Measurements from ENCODE around the gene DPF1.

DPF1 gene

GRCh38 chr19:38216785-38217641 lies 7.0 kb downstream of the DPF1 start:
- DNase-seq, result no peak

GRCh38 chr19:38213911-38214625 lies 10.0 kb downstream of the DPF1 start:
- DNase-seq, result peak; percentile 36

- no peak for DNase-seq
These were observed 10.6 kb downstream of the DPF1 start for GRCh38 chr19:38213469-38213868.

- no peak for DNase-seq
These were observed 12.3 kb downstream of the DPF1 start for GRCh38 chr19:38211766-38212165.

GRCh38 chr19:38211151-38211591 lies 12.9 kb downstream of the DPF1 start:
- no peak for DNase-seq

GRCh38 chr19:38210458-38210987 lies 13.5 kb downstream of the DPF1 start:
- DNase-seq, result peak; percentile 71

GRCh38 chr19:38209671-38210457 lies 14.2 kb downstream of the DPF1 start:
- no peak for DNase-seq

- no peak for DNase-seq
These were observed 14.9 kb downstream of the DPF1 start for GRCh38 chr19:38209152-38209551.

GRCh38 chr19:38208571-38208970 lies 15.5 kb downstream of the DPF1 start:
- DNase-seq, result no peak

- no peak for DNase-seq
These were observed 16.5 kb downstream of the DPF1 start for GRCh38 chr19:38207543-38207942.

GRCh38 chr19:38206928-38207327 lies 17.1 kb downstream of the DPF1 start:
- DNase-seq, result no peak

- no peak for DNase-seq
These were observed 17.8 kb downstream of the DPF1 start for GRCh38 chr19:38206006-38206745.

GRCh38 chr19:38204728-38205127 lies 19.3 kb downstream of the DPF1 start:
- peak; percentile 23 for DNase-seq

- DNase-seq, result peak; percentile 76
These were observed 19.9 kb downstream of the DPF1 start for GRCh38 chr19:38204096-38204495.

GRCh38 chr19:38203197-38203596 lies 20.8 kb downstream of the DPF1 start:
- no peak for DNase-seq

GRCh38 chr19:38202504-38202903 lies 21.5 kb downstream of the DPF1 start:
- no peak for DNase-seq

- DNase-seq, result no peak
These were observed 22.3 kb downstream of the DPF1 start for GRCh38 chr19:38201731-38202130.

- DNase-seq, result no peak
These were observed 24.7 kb downstream of the DPF1 start for GRCh38 chr19:38199340-38199739.

GRCh38 chr19:38197937-38198704 lies 25.9 kb downstream of the DPF1 start:
- DNase-seq, result no peak

- no peak for DNase-seq
These were observed 26.9 kb downstream of the DPF1 start for GRCh38 chr19:38196948-38197656.

All from NCI-H2029 (cell line).